Measurements from ENCODE around the gene XIRP1.
"Not testable (repeated sequence)": the region's sequence is repeated elsewhere in the genome, so short reads cannot be mapped to it uniquely, and the experiment has no call there.

Gene XIRP1

DNA sequence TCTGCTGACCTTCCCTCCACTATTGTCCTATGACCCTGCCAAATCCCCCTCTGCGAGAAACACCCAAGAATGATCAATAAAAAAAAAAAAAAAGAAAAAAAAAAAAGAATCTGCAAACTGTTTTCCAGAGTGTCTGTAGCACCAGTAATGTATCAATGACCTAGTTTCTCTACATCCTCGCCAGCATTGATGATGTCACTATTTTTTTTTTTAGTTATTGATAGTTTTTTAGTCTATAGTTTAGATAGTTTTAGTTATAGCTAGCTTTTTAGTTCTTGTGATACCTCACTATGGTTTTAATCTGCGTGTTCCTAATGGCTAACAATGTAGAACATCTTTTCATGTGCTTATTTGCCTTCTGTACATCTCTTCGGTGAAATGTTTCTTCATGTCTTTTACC, 36.1 kb upstream of the XIRP1 start:
- no peak overlapping the region for H3K27ac ChIP-seq

DNA sequence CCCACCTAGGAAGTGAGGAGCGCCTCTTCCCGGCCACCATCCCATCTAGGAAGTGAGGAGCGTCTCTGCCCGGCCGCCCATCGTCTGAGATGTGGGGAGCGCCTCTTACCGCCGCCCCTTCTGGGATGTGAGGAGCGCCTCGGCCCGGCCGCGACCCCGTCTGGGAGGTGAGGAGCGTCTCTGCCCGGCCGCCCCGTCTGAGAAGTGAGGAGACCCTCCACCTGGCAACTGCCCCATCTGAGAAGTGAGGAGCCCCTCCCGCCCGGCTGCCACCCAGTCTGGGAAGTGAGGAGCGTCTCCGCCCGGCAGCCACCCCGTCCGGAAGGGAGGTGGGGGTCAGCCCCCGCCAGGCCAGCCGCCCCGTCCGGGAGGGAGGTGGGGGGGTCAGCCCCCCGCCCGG, 35.2 kb upstream of the XIRP1 start:
- H3K27me3 ChIP-seq (replicated peaks); in situ Hi-C loops (cut with HindIII; ENCODE audit: low pct_ligation_motif_present, low sequenced_read_pairs); DNase-seq; H3K27ac ChIP-seq; H3K36me3 ChIP-seq (replicated peaks); H3K4me3 ChIP-seq (ENCODE audit: low read depth, low read length): not testable (repeated sequence)

More for the DNA sequence above, 36.1 kb upstream of the XIRP1 start:
- H3K4me3 ChIP-seq (ENCODE audit: low read depth, low read length), result no peak overlapping the region
- DNase-seq, result no peak
- no peaks in the 10 kb centered on the region for H3K27me3 ChIP-seq (replicated peaks)
- in situ Hi-C loops (cut with HindIII; ENCODE audit: low pct_ligation_motif_present, low sequenced_read_pairs), result no loop called here
- TF ChIP-seq, protein P1, sequence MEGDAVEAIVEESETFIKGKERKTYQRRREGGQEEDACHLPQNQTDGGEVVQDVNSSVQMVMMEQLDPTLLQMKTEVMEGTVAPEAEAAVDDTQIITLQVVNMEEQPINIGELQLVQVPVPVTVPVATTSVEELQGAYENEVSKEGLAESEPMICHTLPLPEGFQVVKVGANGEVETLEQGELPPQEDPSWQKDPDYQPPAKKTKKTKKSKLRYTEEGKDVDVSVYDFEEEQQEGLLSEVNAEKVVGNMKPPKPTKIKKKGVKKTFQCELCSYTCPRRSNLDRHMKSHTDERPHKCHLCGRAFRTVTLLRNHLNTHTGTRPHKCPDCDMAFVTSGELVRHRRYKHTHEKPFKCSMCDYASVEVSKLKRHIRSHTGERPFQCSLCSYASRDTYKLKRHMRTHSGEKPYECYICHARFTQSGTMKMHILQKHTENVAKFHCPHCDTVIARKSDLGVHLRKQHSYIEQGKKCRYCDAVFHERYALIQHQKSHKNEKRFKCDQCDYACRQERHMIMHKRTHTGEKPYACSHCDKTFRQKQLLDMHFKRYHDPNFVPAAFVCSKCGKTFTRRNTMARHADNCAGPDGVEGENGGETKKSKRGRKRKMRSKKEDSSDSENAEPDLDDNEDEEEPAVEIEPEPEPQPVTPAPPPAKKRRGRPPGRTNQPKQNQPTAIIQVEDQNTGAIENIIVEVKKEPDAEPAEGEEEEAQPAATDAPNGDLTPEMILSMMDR (IDR thresholded peaks at IDR 0.05; ENCODE audit: low read depth, low read length, missing control alignments), result no peak
- no peaks in the 10 kb centered on the region for H3K36me3 ChIP-seq (replicated peaks)

DNA sequence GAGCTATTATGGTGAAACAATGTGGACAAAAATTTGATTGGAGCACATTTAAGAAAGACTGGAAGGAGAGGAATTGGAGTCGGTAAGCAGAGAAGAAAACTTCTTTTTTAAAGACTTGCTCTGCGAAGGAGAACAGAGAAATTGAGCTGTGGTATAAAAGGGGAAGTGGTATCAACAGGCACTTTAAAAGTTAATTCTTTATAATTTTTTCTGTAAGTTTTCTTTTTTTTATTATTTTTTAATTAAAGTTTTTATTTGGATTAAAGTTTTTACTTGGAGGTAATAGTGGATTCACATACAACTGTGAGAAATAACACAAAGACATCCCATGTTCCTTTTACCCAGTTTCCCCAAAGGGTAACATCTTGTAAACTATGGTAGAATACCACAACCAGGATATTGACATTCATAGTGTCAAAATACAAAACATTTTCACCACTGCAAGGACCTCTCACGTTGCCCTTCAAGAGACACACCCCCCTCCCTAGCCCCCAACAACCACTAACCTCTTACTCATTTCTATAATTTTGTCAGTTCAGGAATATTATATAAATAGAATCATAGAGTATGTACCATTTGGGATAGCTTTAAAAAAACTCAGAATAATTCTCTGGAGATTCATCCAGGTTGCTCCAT, 33.8 kb upstream of the XIRP1 start:
- Histone ChIP-seq H3K4me3 (ENCODE audit: low read depth, low read length) (no peak overlapping the region), H3K27me3 (replicated peaks) (no peaks in the 10 kb centered on the region), H3K27ac (no peak overlapping the region), H3K36me3 (replicated peaks) (no peaks in the 10 kb centered on the region)
- DNase-seq, result no peak
- in situ Hi-C loops (cut with HindIII; ENCODE audit: low pct_ligation_motif_present, low sequenced_read_pairs), result no loop called here
- TF ChIP-seq, protein P1 (IDR thresholded peaks at IDR 0.05; ENCODE audit: low read depth, low read length, missing control alignments), result no peak

DNA sequence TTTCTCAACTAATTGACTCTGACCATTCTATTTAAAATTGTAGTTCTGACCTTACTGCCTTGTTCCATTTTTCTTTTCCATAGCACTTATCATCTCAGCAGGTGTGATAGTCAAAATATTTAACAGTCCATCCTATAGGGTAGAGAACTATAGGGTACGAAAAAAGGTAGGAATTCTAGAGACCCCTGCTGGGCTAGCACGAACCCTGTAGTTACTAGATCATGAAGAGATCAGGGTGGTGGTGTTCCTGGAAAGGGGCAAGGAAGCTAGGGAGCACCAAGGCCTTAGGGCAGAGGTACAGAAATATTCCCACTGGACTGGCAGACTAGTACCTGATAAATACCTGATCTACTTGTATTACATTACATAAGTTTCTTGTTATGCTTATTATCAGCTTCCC, 31.9 kb upstream of the XIRP1 start:
- Histone ChIP-seq H3K36me3 (replicated peaks) (no peaks in the 10 kb centered on the region), H3K27me3 (replicated peaks) (no peaks in the 10 kb centered on the region), H3K4me3 (ENCODE audit: low read depth, low read length) (no peak overlapping the region), H3K27ac (no peak overlapping the region)
- TF ChIP-seq, protein P1 (IDR thresholded peaks at IDR 0.05; ENCODE audit: low read depth, low read length, missing control alignments), result no peak
- DNase-seq, result no peak
- in situ Hi-C loops (cut with HindIII; ENCODE audit: low pct_ligation_motif_present, low sequenced_read_pairs), result no loop called here

DNA sequence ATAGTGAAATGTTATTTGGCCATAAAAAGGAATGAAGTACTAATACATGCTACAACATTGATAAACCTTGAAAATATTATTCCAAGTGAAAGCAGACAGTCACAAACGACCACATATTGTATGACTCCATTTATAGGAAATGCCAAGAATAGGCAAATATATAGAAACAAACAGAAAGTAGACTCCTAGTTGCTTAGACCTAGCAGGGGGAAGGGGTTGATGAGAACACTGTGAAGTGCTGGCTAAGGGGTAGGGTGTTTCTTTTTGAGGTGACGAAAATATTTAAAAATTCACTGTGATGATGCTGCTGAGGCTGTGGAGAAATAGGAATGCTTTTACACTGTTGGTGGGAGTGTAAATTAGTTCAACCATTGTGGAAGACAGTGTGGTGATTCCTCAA, 30.5 kb upstream of the XIRP1 start:
- TF ChIP-seq, protein P1 (IDR thresholded peaks at IDR 0.05; ENCODE audit: low read depth, low read length, missing control alignments), result no peak

DNA sequence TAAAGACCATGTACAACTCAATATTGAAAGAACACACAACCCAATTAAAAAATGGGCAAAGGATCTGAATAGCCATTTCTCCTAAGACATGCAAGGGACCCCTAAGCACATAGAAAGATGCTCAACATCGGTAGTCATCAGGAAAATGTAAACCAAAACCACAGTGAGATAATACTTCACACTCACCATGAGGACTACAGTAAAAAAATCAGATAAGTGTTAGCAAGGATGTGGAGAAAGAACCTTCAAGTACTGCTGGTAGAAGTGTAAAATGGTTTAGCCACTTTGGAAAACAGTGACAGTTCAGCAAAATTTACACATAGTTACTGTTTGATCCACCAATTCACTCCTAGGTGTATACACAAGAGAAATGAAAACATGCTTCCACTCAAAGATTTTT, 30.1 kb upstream of the XIRP1 start:
- no peak for DNase-seq
- in situ Hi-C loops (cut with HindIII; ENCODE audit: low pct_ligation_motif_present, low sequenced_read_pairs), result no loop called here
- H3K4me3 ChIP-seq (ENCODE audit: low read depth, low read length), result no peak overlapping the region
- TF ChIP-seq, protein P1 (IDR thresholded peaks at IDR 0.05; ENCODE audit: low read depth, low read length, missing control alignments), result no peak
- no peak overlapping the region for H3K27ac ChIP-seq
- no peaks in the 10 kb centered on the region for H3K36me3 ChIP-seq (replicated peaks)
- H3K27me3 ChIP-seq (replicated peaks), result no peaks in the 10 kb centered on the region

More for the DNA sequence above, 30.5 kb upstream of the XIRP1 start:
- H3K4me3 ChIP-seq (ENCODE audit: low read depth, low read length), result no peak overlapping the region
- no peak for DNase-seq
- in situ Hi-C loops (cut with HindIII; ENCODE audit: low pct_ligation_motif_present, low sequenced_read_pairs), result no loop called here
- no peak overlapping the region for H3K27ac ChIP-seq
- H3K27me3 ChIP-seq (replicated peaks), result no peaks in the 10 kb centered on the region
- H3K36me3 ChIP-seq (replicated peaks), result no peaks in the 10 kb centered on the region
